Measurements from ENCODE around the gene LIPK. TPM values are rescaled to one million over a fixed set of nuclear protein-coding genes. Genes with fewer than 3 reads are reported as not detected.

The LIPK gene
- total and polyA plus RNA-seq, 2 experiments from 2014 or later, result not detected

DNA sequence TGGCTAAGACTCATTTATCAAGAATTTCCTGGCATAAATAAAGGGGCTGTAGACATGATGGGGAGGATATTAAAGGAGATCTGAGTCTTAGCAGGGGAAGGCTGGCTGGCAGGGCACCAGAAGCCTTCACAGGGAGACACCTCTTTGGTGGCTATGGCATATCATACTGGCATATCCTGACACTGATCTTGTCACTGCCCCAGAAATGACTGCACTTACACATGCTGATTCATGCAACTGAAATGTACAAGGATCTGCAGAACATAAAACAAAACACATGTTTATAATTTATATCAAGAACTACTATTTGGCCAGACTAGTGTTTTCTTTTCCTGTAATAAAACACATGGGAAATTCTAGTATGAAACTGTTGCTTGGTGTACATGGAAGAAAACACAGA is 48.2 kb downstream of the LIPK start:
- Histone ChIP-seq H3K4me2 (no peak overlapping the region), H3K27me3 (ENCODE audit: insufficient read depth) (no peaks in the 10 kb centered on the region), H3F3A (replicated peaks; ENCODE audit: low read depth) (no peaks in the 10 kb centered on the region), H3K27ac (ENCODE audit: low read depth) (no peak overlapping the region), H3K4me1 (ENCODE audit: insufficient read depth) (peaks cover 10% of the 10 kb centered on the region), H3K79me2 (replicated peaks; ENCODE audit: insufficient read depth) (no peaks in the 10 kb centered on the region), H3K36me3 (ENCODE audit: insufficient read depth) (no peaks in the 10 kb centered on the region), H4K20me1 (replicated peaks; ENCODE audit: insufficient read depth) (no peaks in the 10 kb centered on the region), H2AFZ (no peak overlapping the region), H3K4me3 (no peak overlapping the region), H3K9me2 (ENCODE audit: insufficient read depth) (no peaks in the 10 kb centered on the region)
- ATAC-seq, result no peak
- DNase-seq (ENCODE audit: low spot score), result no peak
- no peak overlapping the region for H3K4me3 Mint-ChIP-seq
- TF ChIP-seq POLR2AphosphoS5 (IDR thresholded peaks at IDR 0.05; ENCODE audit: low read depth) (no peak), NANOG (IDR thresholded peaks at IDR 0.05; ENCODE audit: borderline replicate concordance) (no peak), EZH2phosphoT487 (IDR thresholded peaks at IDR 0.05; ENCODE audit: unreplicated experiment) (no peak), ZNF114 (CRISPR knock-in tag; IDR thresholded peaks at IDR 0.05) (no peak), EZH2 (IDR thresholded peaks at IDR 0.05; ENCODE audit: low read depth, unreplicated experiment) (no peak)
- H3K9me3 Mint-ChIP-seq, result no peaks in the 10 kb centered on the region; the same call in 1 of the 3 replicates
- H3K27me3 Mint-ChIP-seq (ENCODE audit: insufficient read depth, low read depth, poor library complexity), result peaks cover 2% of the 10 kb centered on the region
- no peak overlapping the region for H3K27ac Mint-ChIP-seq
- H3K4me1 Mint-ChIP-seq, result peaks cover 12% of the 10 kb centered on the region
- no peaks in the 10 kb centered on the region for H3K36me3 Mint-ChIP-seq (ENCODE audit: low read depth)

DNA sequence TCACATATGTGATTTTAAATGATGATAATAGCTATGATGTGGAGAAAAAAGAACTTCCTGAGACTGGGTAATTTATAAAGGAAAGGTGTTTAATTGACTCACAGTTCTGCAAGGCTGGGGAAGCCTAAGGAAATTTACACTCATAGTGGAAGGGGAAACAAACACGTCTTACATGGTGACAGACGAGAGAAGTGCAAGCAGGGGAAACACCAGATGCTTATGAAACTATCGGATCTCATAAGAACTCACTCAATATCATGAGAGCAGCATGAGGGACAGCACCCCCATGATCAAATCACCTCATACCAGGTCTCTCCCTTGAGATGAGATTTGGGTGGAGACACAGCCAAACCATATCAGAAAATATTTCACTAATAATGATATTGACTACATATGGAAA is 49.7 kb downstream of the LIPK start:
- Histone ChIP-seq H3K27me3 (ENCODE audit: insufficient read depth) (no peaks in the 10 kb centered on the region), H3K9me2 (ENCODE audit: insufficient read depth) (no peaks in the 10 kb centered on the region), H4K20me1 (replicated peaks; ENCODE audit: insufficient read depth) (no peaks in the 10 kb centered on the region), H2AFZ (no peak overlapping the region), H3F3A (replicated peaks; ENCODE audit: low read depth) (no peaks in the 10 kb centered on the region), H3K79me2 (replicated peaks; ENCODE audit: insufficient read depth) (no peaks in the 10 kb centered on the region), H3K27ac (ENCODE audit: low read depth) (no peak overlapping the region), H3K4me2 (no peak overlapping the region), H3K4me3 (no peak overlapping the region), H3K36me3 (ENCODE audit: insufficient read depth) (no peaks in the 10 kb centered on the region), H3K4me1 (ENCODE audit: insufficient read depth) (peaks cover 10% of the 10 kb centered on the region)
- DNase-seq (ENCODE audit: low spot score) (no peak), ATAC-seq (no peak)
- H3K27me3 Mint-ChIP-seq (ENCODE audit: insufficient read depth, low read depth, poor library complexity), result no peaks in the 10 kb centered on the region
- H3K4me3 Mint-ChIP-seq, result no peak overlapping the region
- H3K36me3 Mint-ChIP-seq (ENCODE audit: low read depth), result no peaks in the 10 kb centered on the region
- TF ChIP-seq JUNB (IDR thresholded peaks at IDR 0.05; ENCODE audit: unreplicated experiment) (no peak), CREB1 (CRISPR knock-in tag; IDR thresholded peaks at IDR 0.05; ENCODE audit: low read depth) (no peak), STAT1 (IDR thresholded peaks at IDR 0.05; ENCODE audit: unreplicated experiment) (no peak), POLR2AphosphoS5 (IDR thresholded peaks at IDR 0.05; ENCODE audit: low read depth) (no peak)
- TF ChIP-seq, protein P1, sequence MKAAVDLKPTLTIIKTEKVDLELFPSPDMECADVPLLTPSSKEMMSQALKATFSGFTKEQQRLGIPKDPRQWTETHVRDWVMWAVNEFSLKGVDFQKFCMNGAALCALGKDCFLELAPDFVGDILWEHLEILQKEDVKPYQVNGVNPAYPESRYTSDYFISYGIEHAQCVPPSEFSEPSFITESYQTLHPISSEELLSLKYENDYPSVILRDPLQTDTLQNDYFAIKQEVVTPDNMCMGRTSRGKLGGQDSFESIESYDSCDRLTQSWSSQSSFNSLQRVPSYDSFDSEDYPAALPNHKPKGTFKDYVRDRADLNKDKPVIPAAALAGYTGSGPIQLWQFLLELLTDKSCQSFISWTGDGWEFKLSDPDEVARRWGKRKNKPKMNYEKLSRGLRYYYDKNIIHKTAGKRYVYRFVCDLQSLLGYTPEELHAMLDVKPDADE (IDR thresholded peaks at IDR 0.05), result no peak
- no peak overlapping the region for H3K27ac Mint-ChIP-seq
- peaks cover 12% of the 10 kb centered on the region for H3K4me1 Mint-ChIP-seq
- H3K9me3 Mint-ChIP-seq, result no peaks in the 10 kb centered on the region; the same call in 2 of the 3 replicates

DNA sequence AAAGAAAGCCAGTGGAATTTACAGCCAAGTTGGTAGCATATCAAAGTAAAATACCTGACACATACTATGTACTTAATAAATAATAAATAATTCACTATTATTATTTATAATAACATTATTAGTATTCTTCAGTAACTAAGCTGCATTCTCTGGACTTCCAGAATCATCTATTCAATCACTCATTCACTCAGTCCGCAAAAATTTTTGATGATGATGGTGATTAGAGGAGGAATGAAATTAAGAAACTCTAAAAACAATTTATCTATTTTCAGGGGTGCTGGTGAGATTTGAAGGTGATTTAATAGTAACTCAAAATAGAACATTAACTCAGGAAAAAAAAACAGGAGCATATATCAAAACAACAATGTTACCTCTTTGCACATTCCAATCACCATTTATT is 50.6 kb downstream of the LIPK start:
- H3K27me3 ChIP-seq (ENCODE audit: insufficient read depth), result no peaks in the 10 kb centered on the region
- ATAC-seq, result no peak
- H3K4me3 Mint-ChIP-seq, result 0 out of 3 replicates have a peak overlapping the region, but pooled peaks have one; percentile 3
- TF ChIP-seq EZH2phosphoT487 (IDR thresholded peaks at IDR 0.05; ENCODE audit: unreplicated experiment), result no peak
- TF ChIP-seq, protein P2, sequence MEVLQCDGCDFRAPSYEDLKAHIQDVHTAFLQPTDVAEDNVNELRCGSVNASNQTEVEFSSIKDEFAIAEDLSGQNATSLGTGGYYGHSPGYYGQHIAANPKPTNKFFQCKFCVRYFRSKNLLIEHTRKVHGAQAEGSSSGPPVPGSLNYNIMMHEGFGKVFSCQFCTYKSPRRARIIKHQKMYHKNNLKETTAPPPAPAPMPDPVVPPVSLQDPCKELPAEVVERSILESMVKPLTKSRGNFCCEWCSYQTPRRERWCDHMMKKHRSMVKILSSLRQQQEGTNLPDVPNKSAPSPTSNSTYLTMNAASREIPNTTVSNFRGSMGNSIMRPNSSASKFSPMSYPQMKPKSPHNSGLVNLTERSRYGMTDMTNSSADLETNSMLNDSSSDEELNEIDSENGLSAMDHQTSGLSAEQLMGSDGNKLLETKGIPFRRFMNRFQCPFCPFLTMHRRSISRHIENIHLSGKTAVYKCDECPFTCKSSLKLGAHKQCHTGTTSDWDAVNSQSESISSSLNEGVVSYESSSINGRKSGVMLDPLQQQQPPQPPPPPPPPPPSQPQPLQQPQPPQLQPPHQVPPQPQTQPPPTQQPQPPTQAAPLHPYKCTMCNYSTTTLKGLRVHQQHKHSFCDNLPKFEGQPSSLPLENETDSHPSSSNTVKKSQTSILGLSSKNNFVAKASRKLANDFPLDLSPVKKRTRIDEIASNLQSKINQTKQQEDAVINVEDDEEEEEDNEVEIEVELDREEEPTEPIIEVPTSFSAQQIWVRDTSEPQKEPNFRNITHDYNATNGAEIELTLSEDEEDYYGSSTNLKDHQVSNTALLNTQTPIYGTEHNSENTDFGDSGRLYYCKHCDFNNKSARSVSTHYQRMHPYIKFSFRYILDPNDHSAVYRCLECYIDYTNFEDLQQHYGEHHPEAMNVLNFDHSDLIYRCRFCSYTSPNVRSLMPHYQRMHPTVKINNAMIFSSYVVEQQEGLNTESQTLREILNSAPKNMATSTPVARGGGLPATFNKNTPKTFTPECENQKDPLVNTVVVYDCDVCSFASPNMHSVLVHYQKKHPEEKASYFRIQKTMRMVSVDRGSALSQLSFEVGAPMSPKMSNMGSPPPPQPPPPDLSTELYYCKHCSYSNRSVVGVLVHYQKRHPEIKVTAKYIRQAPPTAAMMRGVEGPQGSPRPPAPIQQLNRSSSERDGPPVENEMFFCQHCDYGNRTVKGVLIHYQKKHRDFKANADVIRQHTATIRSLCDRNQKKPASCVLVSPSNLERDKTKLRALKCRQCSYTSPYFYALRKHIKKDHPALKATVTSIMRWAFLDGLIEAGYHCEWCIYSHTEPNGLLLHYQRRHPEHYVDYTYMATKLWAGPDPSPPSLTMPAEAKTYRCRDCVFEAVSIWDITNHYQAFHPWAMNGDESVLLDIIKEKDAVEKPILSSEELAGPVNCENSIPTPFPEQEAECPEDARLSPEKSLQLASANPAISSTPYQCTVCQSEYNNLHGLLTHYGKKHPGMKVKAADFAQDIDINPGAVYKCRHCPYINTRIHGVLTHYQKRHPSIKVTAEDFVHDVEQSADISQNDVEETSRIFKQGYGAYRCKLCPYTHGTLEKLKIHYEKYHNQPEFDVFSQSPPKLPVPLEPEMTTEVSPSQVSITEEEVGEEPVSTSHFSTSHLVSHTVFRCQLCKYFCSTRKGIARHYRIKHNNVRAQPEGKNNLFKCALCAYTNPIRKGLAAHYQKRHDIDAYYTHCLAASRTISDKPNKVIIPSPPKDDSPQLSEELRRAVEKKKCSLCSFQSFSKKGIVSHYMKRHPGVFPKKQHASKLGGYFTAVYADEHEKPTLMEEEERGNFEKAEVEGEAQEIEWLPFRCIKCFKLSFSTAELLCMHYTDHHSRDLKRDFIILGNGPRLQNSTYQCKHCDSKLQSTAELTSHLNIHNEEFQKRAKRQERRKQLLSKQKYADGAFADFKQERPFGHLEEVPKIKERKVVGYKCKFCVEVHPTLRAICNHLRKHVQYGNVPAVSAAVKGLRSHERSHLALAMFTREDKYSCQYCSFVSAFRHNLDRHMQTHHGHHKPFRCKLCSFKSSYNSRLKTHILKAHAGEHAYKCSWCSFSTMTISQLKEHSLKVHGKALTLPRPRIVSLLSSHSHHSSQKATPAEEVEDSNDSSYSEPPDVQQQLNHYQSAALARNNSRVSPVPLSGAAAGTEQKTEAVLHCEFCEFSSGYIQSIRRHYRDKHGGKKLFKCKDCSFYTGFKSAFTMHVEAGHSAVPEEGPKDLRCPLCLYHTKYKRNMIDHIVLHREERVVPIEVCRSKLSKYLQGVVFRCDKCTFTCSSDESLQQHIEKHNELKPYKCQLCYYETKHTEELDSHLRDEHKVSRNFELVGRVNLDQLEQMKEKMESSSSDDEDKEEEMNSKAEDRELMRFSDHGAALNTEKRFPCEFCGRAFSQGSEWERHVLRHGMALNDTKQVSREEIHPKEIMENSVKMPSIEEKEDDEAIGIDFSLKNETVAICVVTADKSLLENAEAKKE (CRISPR knock-in tag; IDR thresholded peaks at IDR 0.05), result no peak

More for the DNA sequence above, 50.6 kb downstream of the LIPK start:
- Histone ChIP-seq H3F3A (replicated peaks; ENCODE audit: low read depth) (no peaks in the 10 kb centered on the region), H3K4me3 (no peak overlapping the region), H2AFZ (no peak overlapping the region), H3K9me2 (ENCODE audit: insufficient read depth) (no peaks in the 10 kb centered on the region), H3K27ac (ENCODE audit: low read depth) (no peak overlapping the region), H3K4me1 (ENCODE audit: insufficient read depth) (peaks cover 10% of the 10 kb centered on the region), H3K79me2 (replicated peaks; ENCODE audit: insufficient read depth) (no peaks in the 10 kb centered on the region), H3K4me2 (peak overlapping the region; percentile 50; the same call in 1 of the 2 replicates), H3K36me3 (ENCODE audit: insufficient read depth) (no peaks in the 10 kb centered on the region), H4K20me1 (replicated peaks; ENCODE audit: insufficient read depth) (no peaks in the 10 kb centered on the region)
- Mint-ChIP-seq H3K36me3 (ENCODE audit: low read depth) (no peaks in the 10 kb centered on the region), H3K9me3 (no peaks in the 10 kb centered on the region; the same call in 2 of the 3 replicates), H3K27ac (peak overlapping the region; percentile 50; the same call in 1 of the 2 replicates), H3K27me3 (ENCODE audit: insufficient read depth, low read depth, poor library complexity) (no peaks in the 10 kb centered on the region), H3K4me1 (peaks cover 12% of the 10 kb centered on the region)
- no peak for DNase-seq (ENCODE audit: low spot score)
